IPS DF 6.9 (cell line): Measurements from ENCODE around the gene KIAA0825.
A peak's percentile ranks its signal among the peaks of the same experiment; 100 is the strongest.

Experiments used
- DNase-seq: peaks from one replicate; pipeline ENCODE4 v3.0.0-alpha.2; 2013; ENCODE audit warnings: low read depth, low spot score
- H3K27ac ChIP-seq: one replicate; pipeline ENCODE4 v1.5.1; 2013; ENCODE audit warnings: low read length, control low read depth
- H3K27me3 ChIP-seq: 2 replicates; pipeline ENCODE4 v1.6.1; 2013; ENCODE audit warnings: mild to moderate bottlenecking, low read length; ENCODE audit not compliant: control insufficient read depth, insufficient read depth
- H3K36me3 ChIP-seq: 2 replicates; pipeline ENCODE4 v1.6.1; 2013; ENCODE audit warnings: low read length; ENCODE audit not compliant: control insufficient read depth, insufficient read depth
- H3K4me1 ChIP-seq: 2 replicates; pipeline ENCODE4 v1.6.1; 2013; ENCODE audit warnings: low read length; ENCODE audit not compliant: control insufficient read depth, insufficient read depth
- H3K4me3 ChIP-seq: 2 replicates; pipeline ENCODE4 v1.5.1; 2013; ENCODE audit warnings: mild to moderate bottlenecking, low read length
- H3K9me3 ChIP-seq: 2 replicates; pipeline ENCODE4 v1.6.1; 2013; ENCODE audit warnings: low read length, inconsistent platforms; ENCODE audit not compliant: control insufficient read depth, insufficient read depth
- WGBS: extraction: QIAGEN DNeasy Blood & Tissue Kit; methylation state at CpG from one replicate; pipeline ENCODE4 v1.1.7; 2013; ENCODE audit warnings: mixed read lengths, missing lambda C conversion rate; ENCODE audit not compliant: insufficient read length, insufficient coverage; 5-methylcytosine and 5-hydroxymethylcytosine counted together

Gene KIAA0825

GRCh38 chr5:94540856-94541494, 77.4 kb downstream of the KIAA0825 start:
- no peak for DNase-seq
- Histone ChIP-seq H3K4me3 (no peak overlapping the region), H3K27ac (no peak overlapping the region), H3K36me3 (no peaks in the 10 kb centered on the region), H3K4me1 (no peaks in the 10 kb centered on the region), H3K27me3 (no peaks in the 10 kb centered on the region), H3K9me3 (no peaks in the 10 kb centered on the region; the same call in 1 of the 2 replicates)
- WGBS, result no CpG with 5 or more reads among the region's 6 CpGs

GRCh38 chr5:94538260-94538659, 80.1 kb downstream of the KIAA0825 start:
- Histone ChIP-seq H3K4me1 (no peaks in the 10 kb centered on the region), H3K27me3 (no peaks in the 10 kb centered on the region), H3K27ac (no peak overlapping the region), H3K9me3 (no peaks in the 10 kb centered on the region; the same call in 1 of the 2 replicates), H3K4me3 (no peak overlapping the region), H3K36me3 (no peaks in the 10 kb centered on the region)
- no CpG with 5 or more reads among the region's 3 CpGs for WGBS
- DNase-seq, result no peak

GRCh38 chr5:94526706-94527105, 91.7 kb downstream of the KIAA0825 start:
- Histone ChIP-seq H3K27me3 (no peaks in the 10 kb centered on the region), H3K9me3 (no peaks in the 10 kb centered on the region), H3K27ac (no peak overlapping the region), H3K4me1 (no peaks in the 10 kb centered on the region), H3K36me3 (no peaks in the 10 kb centered on the region), H3K4me3 (no peak overlapping the region)
- no peak for DNase-seq
- no CpG with 5 or more reads among the region's 2 CpGs for WGBS

- WGBS, result no CpG with 5 or more reads among the region's 4 CpGs
- no peaks in the 10 kb centered on the region for H3K27me3 ChIP-seq
- no peaks in the 10 kb centered on the region for H3K4me1 ChIP-seq
- H3K27ac ChIP-seq, result no peak overlapping the region
- H3K9me3 ChIP-seq, result no peaks in the 10 kb centered on the region
- H3K36me3 ChIP-seq, result no peaks in the 10 kb centered on the region
- no peak overlapping the region for H3K4me3 ChIP-seq
- DNase-seq, result peak; percentile 11
Measured at GRCh38 chr5:94524841-94525697, 93.3 kb downstream of the KIAA0825 start.

GRCh38 chr5:94523018-94523417, 95.4 kb downstream of the KIAA0825 start:
- Histone ChIP-seq H3K4me1 (no peaks in the 10 kb centered on the region), H3K27ac (no peak overlapping the region)
- no peak for DNase-seq

GRCh38 chr5:94522117-94522516, 96.3 kb downstream of the KIAA0825 start:
- H3K4me3 ChIP-seq, result no peak overlapping the region
- no peak overlapping the region for H3K27ac ChIP-seq
- no CpG with 5 or more reads among the region's 1 CpG for whole genome bisulfite sequencing
- H3K27me3 ChIP-seq, result no peaks in the 10 kb centered on the region
- DNase-seq, result no peak
- no peaks in the 10 kb centered on the region for H3K4me1 ChIP-seq
- no peaks in the 10 kb centered on the region for H3K36me3 ChIP-seq
- H3K9me3 ChIP-seq, result no peaks in the 10 kb centered on the region

More at GRCh38 chr5:94523018-94523417, 95.4 kb downstream of the KIAA0825 start:
- Histone ChIP-seq H3K36me3 (no peaks in the 10 kb centered on the region), H3K4me3 (no peak overlapping the region), H3K27me3 (no peaks in the 10 kb centered on the region), H3K9me3 (no peaks in the 10 kb centered on the region)

- Histone ChIP-seq H3K4me3 (no peak overlapping the region), H3K27me3 (no peaks in the 10 kb centered on the region), H3K27ac (no peak overlapping the region), H3K4me1 (no peaks in the 10 kb centered on the region), H3K36me3 (no peaks in the 10 kb centered on the region), H3K9me3 (no peaks in the 10 kb centered on the region)
- WGBS, result no CpG with 5 or more reads among the region's 3 CpGs
- no peak for DNase-seq
Measured at GRCh38 chr5:94517490-94518488, 100.6 kb downstream of the KIAA0825 start.

GRCh38 chr5:94516148-94516547, 102.3 kb downstream of the KIAA0825 start:
- H3K4me1 ChIP-seq, result no peaks in the 10 kb centered on the region
- H3K36me3 ChIP-seq, result no peaks in the 10 kb centered on the region
- no peaks in the 10 kb centered on the region for H3K9me3 ChIP-seq
- DNase-seq, result no peak
- H3K4me3 ChIP-seq, result no peak overlapping the region
- H3K27me3 ChIP-seq, result no peaks in the 10 kb centered on the region
- no CpG with 5 or more reads among the region's 5 CpGs for WGBS
- no peak overlapping the region for H3K27ac ChIP-seq

- Histone ChIP-seq H3K36me3 (no peaks in the 10 kb centered on the region), H3K27ac (no peak overlapping the region), H3K4me1 (no peaks in the 10 kb centered on the region), H3K4me3 (no peak overlapping the region), H3K9me3 (no peaks in the 10 kb centered on the region), H3K27me3 (no peaks in the 10 kb centered on the region)
- WGBS, result no CpG with 5 or more reads among the region's 4 CpGs
- DNase-seq, result no peak
Measured at GRCh38 chr5:94508461-94509148, 109.8 kb downstream of the KIAA0825 start.
